Amniotic epithelial cell (primary cell): ENCODE measurements around the gene FOXJ3.

Experiments
- DNase-seq: peaks from one replicate; pipeline ENCODE4 v3.0.0-alpha.2; 2010; ENCODE audit warnings: low read depth

Gene FOXJ3

DNA sequence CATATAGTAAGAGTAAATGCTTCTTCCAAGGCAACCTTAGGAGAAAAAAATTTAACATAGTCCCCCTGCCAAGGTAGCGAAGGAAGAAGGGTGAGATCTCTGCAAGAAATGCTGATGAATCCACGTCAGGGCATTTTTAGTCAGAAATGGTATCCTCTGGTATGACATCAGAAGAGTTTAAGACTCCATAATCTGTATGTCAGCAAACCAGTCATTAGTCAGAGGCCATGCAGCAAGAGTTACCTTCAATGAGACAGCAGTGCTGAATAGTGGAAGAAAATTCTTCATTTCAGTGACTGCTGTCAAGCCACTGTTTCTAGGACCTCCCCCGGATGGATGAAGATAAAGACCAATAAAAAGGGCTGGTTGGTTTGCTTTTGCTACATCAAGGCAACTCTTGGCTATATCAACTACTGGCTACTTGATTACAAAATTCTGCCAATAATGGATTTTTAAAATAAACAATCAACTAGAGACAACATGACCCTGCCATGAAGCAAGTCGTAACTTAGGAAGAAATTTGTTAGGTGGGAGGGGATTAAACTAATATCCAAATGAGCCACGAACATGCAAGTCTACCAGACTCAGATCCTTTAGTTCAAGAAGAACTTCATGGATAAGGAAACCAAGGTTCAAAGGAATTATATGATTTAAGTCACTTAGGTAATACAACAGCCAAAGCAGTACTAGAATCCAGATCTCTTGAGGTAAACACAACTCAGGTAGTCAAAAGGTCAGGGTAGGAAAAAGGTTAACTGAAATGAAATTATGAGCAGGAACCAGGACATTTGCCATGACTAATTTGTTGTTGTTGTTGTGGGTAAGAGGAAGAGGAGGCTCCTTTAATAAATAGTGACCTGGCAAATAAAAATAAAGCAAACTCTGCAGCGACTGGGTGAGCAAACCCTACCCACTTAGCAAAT lies 144.8 kb downstream of the FOXJ3 start:
- DNase-seq: peak; percentile 62

- DNase-seq: peak; percentile 64
Measured at GRCh38 chr1:42186152-42186551, 148.9 kb downstream of the FOXJ3 start.

- no peak for DNase-seq
Measured at GRCh38 chr1:42184616-42185015, 150.4 kb downstream of the FOXJ3 start.

DNA sequence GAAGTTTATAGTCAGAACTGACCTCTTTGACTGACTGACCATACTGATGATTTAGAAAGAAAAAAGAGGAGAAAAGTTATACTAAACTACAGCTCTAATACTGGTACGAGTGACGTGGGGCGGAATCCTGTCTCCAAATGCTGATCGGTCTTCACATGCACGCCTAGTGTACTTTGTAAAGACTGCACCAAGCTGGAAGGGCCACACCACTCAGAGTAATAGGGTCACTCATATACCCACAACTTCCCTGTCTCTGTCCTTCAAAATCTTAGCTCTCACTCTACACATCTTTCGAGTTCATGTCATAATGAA lies 151.1 kb downstream of the FOXJ3 start:
- no peak for DNase-seq

GRCh38 chr1:42183210-42183956 lies 151.7 kb downstream of the FOXJ3 start:
- DNase-seq: no peak

- no peak for DNase-seq
Measured at GRCh38 chr1:42181687-42182086, 153.3 kb downstream of the FOXJ3 start.

- no peak for DNase-seq
Measured at GRCh38 chr1:42179900-42180329, 155.1 kb downstream of the FOXJ3 start.

DNA sequence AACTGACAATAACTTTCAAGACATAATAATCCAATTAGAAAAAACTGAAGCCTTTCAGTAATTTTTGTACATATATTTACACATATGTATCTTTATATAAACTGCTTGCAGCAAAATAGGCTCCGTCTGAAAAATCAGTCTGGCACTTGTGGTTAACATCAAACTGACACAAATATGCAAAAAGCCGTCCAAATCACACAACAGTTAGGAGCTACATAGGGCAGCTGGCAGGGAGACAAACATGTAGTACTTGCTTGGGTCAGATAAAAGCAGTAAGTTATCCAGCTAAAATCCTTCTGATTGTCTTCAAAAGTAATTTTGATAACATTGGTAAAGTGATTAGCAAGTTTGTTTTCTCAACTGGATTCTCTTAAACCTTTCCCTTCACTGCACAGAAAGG lies 155.8 kb downstream of the FOXJ3 start:
- peak; percentile 83 for DNase-seq

DNA sequence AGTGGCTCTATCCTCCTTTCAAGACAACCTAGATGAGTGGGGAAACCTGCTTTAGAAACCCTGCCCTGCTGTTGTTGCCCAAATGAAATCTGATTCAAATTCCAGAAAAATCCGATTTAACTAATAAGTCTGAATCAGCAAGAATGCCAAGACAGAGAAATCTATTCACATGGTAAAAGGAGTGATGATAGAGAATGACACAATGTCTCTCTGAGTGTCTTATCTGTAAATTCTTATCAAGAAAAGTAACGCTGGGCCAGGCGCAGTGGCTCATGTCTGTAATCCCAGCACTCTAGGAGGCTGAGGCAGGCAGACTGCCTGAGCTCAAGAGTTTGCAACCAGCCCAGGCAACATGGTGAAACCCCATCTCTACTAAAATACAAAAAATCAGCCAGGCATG lies 156.8 kb downstream of the FOXJ3 start:
- DNase-seq: peak; percentile 85

DNA sequence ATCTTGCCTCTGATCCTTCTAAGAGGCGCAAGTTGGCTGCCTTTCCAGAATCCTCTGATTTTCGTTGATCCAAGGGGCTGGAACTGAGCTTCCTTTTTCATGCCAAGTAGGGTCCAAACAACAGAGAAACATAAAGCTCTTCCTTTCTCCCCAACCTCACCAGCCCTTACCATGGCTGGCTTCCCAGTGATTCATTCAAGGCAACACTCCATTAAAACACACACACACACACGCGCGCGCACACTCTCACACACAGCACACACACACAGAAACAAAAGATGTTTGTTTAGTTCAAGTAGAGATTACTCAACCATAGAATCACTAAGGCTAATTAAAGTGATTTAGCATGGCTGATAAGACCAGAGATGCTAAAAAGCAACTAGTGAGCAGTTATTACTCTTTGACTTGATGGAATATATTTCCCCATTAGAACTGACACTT lies 157.5 kb downstream of the FOXJ3 start:
- peak; percentile 92 for DNase-seq

- DNase-seq: peak; percentile 64
Measured at GRCh38 chr1:42176902-42177519, 158.0 kb downstream of the FOXJ3 start.

- no peak for DNase-seq
Measured at GRCh38 chr1:42175314-42176054, 159.6 kb downstream of the FOXJ3 start.

GRCh38 chr1:42173961-42174735 lies 160.9 kb downstream of the FOXJ3 start:
- DNase-seq: peak; percentile 67

DNA sequence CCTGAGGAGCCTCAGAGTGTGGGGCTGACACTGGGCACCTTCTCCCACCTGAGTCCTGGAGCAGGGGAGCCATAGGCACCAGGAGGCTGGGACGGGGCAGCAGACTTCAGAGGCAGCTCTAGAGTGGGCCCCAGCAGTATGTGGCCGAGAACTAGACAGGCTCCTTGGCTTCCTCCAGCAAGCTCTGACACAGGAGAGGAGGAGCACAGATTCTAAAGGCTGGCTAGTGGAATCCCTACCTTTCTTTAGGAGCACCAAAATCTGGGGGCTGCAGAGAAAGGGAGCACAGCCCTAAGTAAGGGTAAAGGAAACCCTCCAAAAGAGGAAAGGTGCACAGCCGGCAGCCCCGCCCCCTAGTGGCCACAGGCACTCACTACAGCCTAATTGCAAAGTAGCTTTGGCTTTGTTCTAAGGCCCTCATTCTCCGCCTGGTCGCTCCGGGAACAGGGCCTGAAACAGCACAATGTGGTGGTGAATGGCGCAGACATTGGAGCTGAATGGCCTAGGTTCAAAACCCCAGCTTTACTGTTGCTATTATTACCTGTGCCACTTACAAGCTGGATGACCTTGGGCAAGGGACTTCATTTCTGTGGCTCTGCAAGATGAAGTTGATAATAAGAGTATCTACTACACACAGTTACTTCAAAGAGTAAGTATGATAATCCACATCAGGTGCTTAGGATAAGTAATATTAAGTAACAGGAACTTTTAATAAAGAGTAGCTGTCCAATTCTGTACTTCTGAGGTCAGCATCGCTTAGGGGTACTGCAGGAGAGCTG lies 161.7 kb downstream of the FOXJ3 start:
- no peak for DNase-seq

- DNase-seq: no peak
Measured at GRCh38 chr1:42172381-42173133, 162.5 kb downstream of the FOXJ3 start.

- DNase-seq: no peak
Measured at GRCh38 chr1:42171679-42172266, 163.3 kb downstream of the FOXJ3 start.

- DNase-seq: no peak
Measured at GRCh38 chr1:42170779-42171621, 164.0 kb downstream of the FOXJ3 start.

GRCh38 chr1:42168763-42169162 lies 166.3 kb downstream of the FOXJ3 start:
- DNase-seq: no peak

DNA sequence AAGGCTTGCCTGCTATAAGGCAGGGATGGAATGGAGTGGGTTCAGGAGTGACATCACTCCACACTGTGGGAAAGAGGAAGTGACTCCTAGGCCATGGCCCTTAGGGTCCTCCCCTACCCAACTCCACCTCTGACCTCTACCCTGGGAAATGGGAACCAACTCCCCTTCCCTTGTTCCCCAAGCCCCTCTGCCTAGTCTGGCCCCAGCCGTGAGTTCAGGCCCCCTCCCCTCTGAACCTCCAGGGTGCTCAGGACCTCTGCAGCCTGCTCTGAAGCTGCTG lies 166.7 kb downstream of the FOXJ3 start:
- DNase-seq: no peak
